DND-41 (cell line): ENCODE measurements around the gene NPTN.

Experiments used
- ATAC-seq: fragments of 200-7000 bp; cut with Tn5 transposase; 3 replicates; pipeline ENCODE4 v1.9.1; 2021; ENCODE audit warnings: low read depth; ENCODE audit not compliant: insufficient read depth
- DNase-seq: peaks from one replicate; pipeline ENCODE4 v3.0.0-alpha.2; 2020
- H2AFZ ChIP-seq: 2 replicates; pipeline ENCODE4 v1.6.0; 2012; ENCODE audit warnings: low read depth, low read length
- H3K27ac ChIP-seq: 2 replicates; pipeline ENCODE4 v1.5.1; 2012; ENCODE audit warnings: low read length, inconsistent platforms
- H3K27me3 ChIP-seq: fragments of 200-600 bp; sonication (generic); 2 replicates; pipeline ENCODE4 v1.6.0; 2012; ENCODE audit warnings: low read length, mild to moderate bottlenecking, inconsistent platforms; ENCODE audit not compliant: insufficient read depth, poor library complexity
- H3K36me3 ChIP-seq: 2 replicates; pipeline ENCODE4 v1.5.1; 2012; ENCODE audit warnings: low read length, inconsistent platforms; ENCODE audit not compliant: insufficient read depth
- H3K4me1 ChIP-seq: 2 replicates; pipeline ENCODE4 v1.5.1; 2012; ENCODE audit warnings: mild to moderate bottlenecking, low read length; ENCODE audit not compliant: insufficient read depth
- H3K4me2 ChIP-seq: 2 replicates; pipeline ENCODE4 v1.6.0; 2012; ENCODE audit warnings: mild to moderate bottlenecking, moderate library complexity, low read length, inconsistent platforms; ENCODE audit not compliant: insufficient read depth
- H3K4me3 ChIP-seq, 2 experiments: fragments of 200-600 bp in 1 of 2; shearing (Covaris generic) in 1 of 2; 2 replicates each; pipeline ENCODE4 v1.5.1; 2012 to 2016; ENCODE audit warnings: inconsistent platforms in 2 of 2, low read length in 2 of 2, mild to moderate bottlenecking in 2 of 2, low read depth in 1 of 2, moderate library complexity in 1 of 2
- H3K79me2 ChIP-seq: 2 replicates; pipeline ENCODE4 v1.6.0; 2012; ENCODE audit warnings: low read length, inconsistent platforms; ENCODE audit not compliant: insufficient read depth
- H3K9ac ChIP-seq: 2 replicates; pipeline ENCODE4 v1.6.0; 2012; ENCODE audit warnings: low read depth, mild to moderate bottlenecking, inconsistent platforms, low read length, moderate library complexity
- H3K9me3 ChIP-seq: 2 replicates; pipeline ENCODE4 v1.5.1; 2012; ENCODE audit warnings: low read length, moderate library complexity, mild to moderate bottlenecking, inconsistent platforms; ENCODE audit not compliant: insufficient read depth, severe bottlenecking
- H4K20me1 ChIP-seq: 2 replicates; pipeline ENCODE4 v1.6.0; 2012; ENCODE audit warnings: low read length; ENCODE audit not compliant: insufficient read depth
- CTCF ChIP-seq: IDR thresholded peaks from 2 replicates; pipeline ENCODE4 v1.5.1; 2012; ENCODE audit warnings: borderline replicate concordance, low read length, moderate library complexity, mild to moderate bottlenecking; ENCODE audit not compliant: poor library complexity, severe bottlenecking; ENCODE audit errors: extremely low read depth
- EZH2 ChIP-seq: IDR thresholded peaks from 3 replicates; pipeline ENCODE4 v1.6.1; 2012; ENCODE audit warnings: borderline replicate concordance, low read depth, mild to moderate bottlenecking, moderate library complexity, low read length, inconsistent platforms; ENCODE audit not compliant: severe bottlenecking

Gene NPTN

DNA sequence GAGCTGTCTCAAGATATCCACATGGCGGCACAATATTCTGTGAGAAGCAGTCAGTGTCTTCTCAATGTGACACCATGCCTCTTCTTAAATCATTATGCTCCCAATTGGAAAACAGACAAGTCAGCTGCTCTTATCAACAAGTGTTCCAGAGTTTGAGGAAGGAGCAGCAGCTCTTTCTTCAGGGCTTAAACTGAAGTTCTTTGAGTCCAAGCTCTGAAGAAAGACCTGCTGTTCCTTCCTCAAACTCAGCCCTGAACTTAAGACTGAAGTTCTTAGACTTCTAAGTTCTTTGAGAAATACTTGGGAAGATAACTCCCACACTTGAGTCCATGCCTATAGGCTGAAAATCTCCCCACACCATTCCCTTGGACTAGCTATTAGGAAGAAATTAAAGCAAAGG, 43.4 kb downstream of the NPTN start:
- Histone ChIP-seq H3K4me1 (no peaks in the 10 kb centered on the region), H3K4me3 (no peak overlapping the region), H3K9me3 (no peaks in the 10 kb centered on the region), H2AFZ (no peak overlapping the region), H4K20me1 (peaks cover 16% of the 10 kb centered on the region; the same call in 1 of the 2 replicates), H3K27ac (no peak overlapping the region), H3K4me2 (no peak overlapping the region), H3K36me3 (peaks cover 41% of the 10 kb centered on the region), H3K9ac (no peak overlapping the region), H3K79me2 (peaks cover 11% of the 10 kb centered on the region; the same call in 1 of the 2 replicates), H3K27me3 (no peaks in the 10 kb centered on the region)
- DNase-seq: no peak
- no peak for ATAC-seq
- TF ChIP-seq EZH2 (no peak), CTCF (no peak)

DNA sequence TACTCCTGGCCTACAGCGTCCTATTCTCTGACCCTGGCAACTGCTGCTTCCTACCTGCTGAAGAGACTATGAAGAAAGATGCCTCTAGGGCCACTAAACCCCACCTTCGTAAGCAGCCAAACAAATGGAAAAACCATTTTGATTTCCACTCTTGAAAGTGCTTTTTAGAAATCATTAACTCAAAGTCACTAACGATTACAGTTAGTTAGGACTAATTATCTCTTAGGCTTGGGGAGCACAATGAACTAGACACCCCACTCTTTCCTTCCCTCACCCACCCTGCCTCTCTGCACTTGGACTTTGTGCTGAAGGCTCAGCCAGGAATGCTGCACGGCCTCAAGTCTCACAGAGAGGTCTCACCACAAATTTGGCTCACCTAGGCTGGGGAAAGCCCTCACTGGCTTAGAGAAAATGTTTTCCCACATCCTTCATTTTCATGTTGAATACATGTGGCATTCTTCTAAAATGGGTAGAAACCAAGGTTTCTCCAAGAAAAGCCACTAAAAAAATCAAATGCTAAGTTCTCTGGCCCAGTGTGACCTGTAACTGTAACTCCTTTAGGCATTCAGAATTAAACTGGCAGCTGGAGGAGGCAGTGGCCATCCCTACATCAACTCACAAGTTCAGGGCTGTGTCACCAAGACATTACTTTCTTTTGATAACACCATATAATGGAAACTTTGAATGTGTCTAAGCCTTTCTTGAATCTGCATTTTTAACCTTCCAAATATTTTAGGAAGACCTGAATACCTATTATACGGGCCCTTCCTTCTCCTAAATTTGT, 47.1 kb downstream of the NPTN start:
- H3K9me3 ChIP-seq: no peaks in the 10 kb centered on the region
- H3K36me3 ChIP-seq: peaks cover 65% of the 10 kb centered on the region
- H2AFZ ChIP-seq: no peak overlapping the region
- no peak for ATAC-seq
- no peaks in the 10 kb centered on the region for H3K27me3 ChIP-seq
- H3K4me2 ChIP-seq: no peak overlapping the region
- no peak overlapping the region for H3K27ac ChIP-seq
- TF ChIP-seq CTCF (no peak), EZH2 (no peak)
- H3K4me1 ChIP-seq: no peaks in the 10 kb centered on the region
- no peaks in the 10 kb centered on the region; the same call in 1 of the 2 replicates for H4K20me1 ChIP-seq
- no peak overlapping the region for H3K9ac ChIP-seq
- H3K79me2 ChIP-seq: no peaks in the 10 kb centered on the region
- no peak for DNase-seq
- no peak overlapping the region for H3K4me3 ChIP-seq

GRCh38 chr15:73584699-73585420, 48.3 kb downstream of the NPTN start:
- H3K9me3 ChIP-seq: no peaks in the 10 kb centered on the region
- peaks cover 69% of the 10 kb centered on the region for H3K36me3 ChIP-seq
- no peak overlapping the region for H2AFZ ChIP-seq
- no peak overlapping the region for H3K9ac ChIP-seq
- H4K20me1 ChIP-seq: no peaks in the 10 kb centered on the region; the same call in 1 of the 2 replicates
- H3K79me2 ChIP-seq: no peaks in the 10 kb centered on the region
- TF ChIP-seq CTCF (no peak), EZH2 (no peak)
- H3K27me3 ChIP-seq: no peaks in the 10 kb centered on the region
- no peak for ATAC-seq
- no peak overlapping the region for H3K27ac ChIP-seq
- DNase-seq: no peak
- no peak overlapping the region for H3K4me2 ChIP-seq
- H3K4me1 ChIP-seq: no peaks in the 10 kb centered on the region
- no peak overlapping the region for H3K4me3 ChIP-seq
